ENCODE results near the gene PAM16. TPM values are rescaled to one million over a fixed set of nuclear protein-coding genes. Genes with fewer than 3 reads are reported as not detected.

The PAM16 gene
- total RNA-seq, 1 experiment from 2014 or later = 117 TPM

GRCh38 chr16:4382795-4383357 is 31.8 kb upstream of the PAM16 start:
- TF ChIP-seq CTCF (IDR thresholded peaks at IDR 0.05; ENCODE audit: unreplicated experiment) = no peak
- CTCF ChIA-PET = interaction anchor here (1.0 kb wide), 1 partner anchor 20 kb away, joined by 4 read pairs; no protein-coding TSS in a partner anchor

GRCh38 chr16:4381935-4382794 is 31.0 kb upstream of the PAM16 start:
- no peaks in the 10 kb centered on the region for H3K9me3 Mint-ChIP-seq (ENCODE audit: unreplicated experiment)
- DNase-seq (ENCODE audit: unreplicated experiment) = no peak
- no peak overlapping the region for H3K27ac Mint-ChIP-seq (ENCODE audit: low read depth, unreplicated experiment)
- ChIA-PET CTCF (interaction anchor here (0.6 to 1.4 kb wide), 3 partner anchors 11 to 20 kb away, joined by 3 to 6 read pairs (median 4); no protein-coding TSS in a partner anchor), POLR2A (no interaction called here)
- no TSS peak for BruUV-seq (replicated peaks)
- no peak for TF ChIP-seq CTCF (IDR thresholded peaks at IDR 0.05; ENCODE audit: unreplicated experiment)
- intact Hi-C loops (cut with micrococcal nuclease) = no loop called here
- H3K27me3 Mint-ChIP-seq (ENCODE audit: insufficient read depth, unreplicated experiment) = no peaks in the 10 kb centered on the region
- H3K4me1 Mint-ChIP-seq (ENCODE audit: insufficient read depth, unreplicated experiment) = peaks cover 11% of the 10 kb centered on the region
- H3K4me3 Mint-ChIP-seq (ENCODE audit: unreplicated experiment) = no peak overlapping the region
- H3K36me3 Mint-ChIP-seq (ENCODE audit: insufficient read depth, unreplicated experiment) = peaks cover 12% of the 10 kb centered on the region

More at GRCh38 chr16:4382795-4383357, 31.8 kb upstream of the PAM16 start:
- peaks cover 8% of the 10 kb centered on the region for H3K4me1 Mint-ChIP-seq (ENCODE audit: insufficient read depth, unreplicated experiment)
- H3K27ac Mint-ChIP-seq (ENCODE audit: low read depth, unreplicated experiment) = no peak overlapping the region
- POLR2A ChIA-PET = no interaction called here
- DNase-seq (ENCODE audit: unreplicated experiment) = no peak
- H3K9me3 Mint-ChIP-seq (ENCODE audit: unreplicated experiment) = no peaks in the 10 kb centered on the region
- no peaks in the 10 kb centered on the region for H3K27me3 Mint-ChIP-seq (ENCODE audit: insufficient read depth, unreplicated experiment)
- H3K36me3 Mint-ChIP-seq (ENCODE audit: insufficient read depth, unreplicated experiment) = peaks cover 12% of the 10 kb centered on the region
- no TSS peak for BruUV-seq (replicated peaks)
- no peak overlapping the region for H3K4me3 Mint-ChIP-seq (ENCODE audit: unreplicated experiment)
- intact Hi-C loops (cut with micrococcal nuclease) = no loop called here

GRCh38 chr16:4381072-4381934 is 30.2 kb upstream of the PAM16 start:
- no peak overlapping the region for H3K4me3 Mint-ChIP-seq (ENCODE audit: unreplicated experiment)
- H3K27me3 Mint-ChIP-seq (ENCODE audit: insufficient read depth, unreplicated experiment) = no peaks in the 10 kb centered on the region
- intact Hi-C loops (cut with micrococcal nuclease) = no loop called here
- TF ChIP-seq CTCF (IDR thresholded peaks at IDR 0.05; ENCODE audit: unreplicated experiment) = no peak
- DNase-seq (ENCODE audit: unreplicated experiment) = no peak
- H3K9me3 Mint-ChIP-seq (ENCODE audit: unreplicated experiment) = no peaks in the 10 kb centered on the region
- H3K27ac Mint-ChIP-seq (ENCODE audit: low read depth, unreplicated experiment) = no peak overlapping the region
- ChIA-PET POLR2A (interaction anchor here (0.7 kb wide), 1 partner anchor 10 kb away, joined by 3 read pairs; no protein-coding TSS in a partner anchor), CTCF (interaction anchor here (0.6 to 1.4 kb wide), 2 partner anchors 11 to 21 kb away, joined by 3 to 6 read pairs; no protein-coding TSS in a partner anchor)
- H3K4me1 Mint-ChIP-seq (ENCODE audit: insufficient read depth, unreplicated experiment) = peaks cover 11% of the 10 kb centered on the region
- peaks cover 12% of the 10 kb centered on the region for H3K36me3 Mint-ChIP-seq (ENCODE audit: insufficient read depth, unreplicated experiment)
- BruUV-seq (replicated peaks) = no TSS peak
